WTC11 (cell line): ENCODE data around the gene HDAC7. TPM values are rescaled to one million over a fixed set of nuclear protein-coding genes. Genes with fewer than 3 reads are reported as not detected.

Experiments used
- ATAC-seq: fragments of 200-7000 bp; cut with Tn5 transposase; 2 replicates; pipeline ENCODE4 v1.10.0; 2021; ENCODE audit warnings: mild to moderate bottlenecking, moderate library complexity
- CTCF ChIA-PET: fragments of 300-600 bp; sonication (Branson Sonifier 250); formaldehyde crosslinking; loops from one replicate; lab custom pipeline; 2021; ENCODE audit warnings: antibody characterized with exemption; lab: Charles Lee
- POLR2A ChIA-PET: fragments of 350-600 bp; sonication (Branson Sonifier 250); formaldehyde crosslinking; loops from one replicate; lab custom pipeline; 2021; ENCODE audit warnings: antibody characterized with exemption; lab: Charles Lee
- DNase-seq: peaks from one replicate; pipeline ENCODE4 v3.0.0; 2021; ENCODE audit warnings: low spot score
- H3K27ac Mint-ChIP-seq: 2 replicates; pipeline ENCODE4 v1.8.0; 2021; ENCODE audit warnings: mixed read lengths
- H3K27me3 Mint-ChIP-seq: 2 replicates; pipeline ENCODE4 v1.8.0; 2021; ENCODE audit warnings: low read depth, mild to moderate bottlenecking, moderate library complexity, mixed read lengths
- H3K36me3 Mint-ChIP-seq: 2 replicates; pipeline ENCODE4 v1.8.0; 2021; ENCODE audit warnings: mixed read lengths
- H3K4me1 Mint-ChIP-seq: 2 replicates; pipeline ENCODE4 v1.8.0; 2022; ENCODE audit warnings: mixed read lengths
- H3K4me3 Mint-ChIP-seq: 2 replicates; pipeline ENCODE4 v1.8.0; 2021; ENCODE audit warnings: mild to moderate bottlenecking, moderate library complexity, mixed read lengths
- H3K9me3 Mint-ChIP-seq: 2 replicates; pipeline ENCODE4 v1.8.0; 2021; ENCODE audit warnings: mixed read lengths
- AFF4 ChIP-seq: sonication (generic); formaldehyde crosslinking; IDR thresholded peaks from 2 replicates; pipeline ENCODE4 v1.8.1; 2023; ENCODE audit warnings: mild to moderate bottlenecking, missing genetic modification reagents, borderline replicate concordance
- ATF1 ChIP-seq: sonication (generic); formaldehyde crosslinking; IDR thresholded peaks from 2 replicates; pipeline ENCODE4 v1.8.1; 2023; ENCODE audit warnings: mild to moderate bottlenecking, moderate library complexity, missing genetic modification reagents
- CREM ChIP-seq: sonication (generic); formaldehyde crosslinking; IDR thresholded peaks from 2 replicates; pipeline ENCODE4 v1.8.1; 2022; ENCODE audit warnings: mild to moderate bottlenecking, missing genetic modification reagents, moderate library complexity
- EMX1 ChIP-seq: fragments of 250-450 bp; sonication (Bioruptor Pico); IDR thresholded peaks from 2 replicates; pipeline ENCODE4 v1.8.0; 2021; ENCODE audit warnings: mild to moderate bottlenecking
- ERG ChIP-seq: fragments of 250-450 bp; sonication (Bioruptor Pico); IDR thresholded peaks from 2 replicates; pipeline ENCODE4 v1.8.0; 2021; ENCODE audit warnings: mild to moderate bottlenecking
- FOXK1 ChIP-seq: sonication (generic); formaldehyde crosslinking; IDR thresholded peaks from 2 replicates; pipeline ENCODE4 v1.8.0; 2022; ENCODE audit warnings: mild to moderate bottlenecking, moderate library complexity, missing genetic modification reagents
- MAX ChIP-seq: sonication (generic); formaldehyde crosslinking; IDR thresholded peaks from 2 replicates; pipeline ENCODE4 v1.8.0; 2022; ENCODE audit warnings: mild to moderate bottlenecking, missing genetic modification reagents
- NR3C1 ChIP-seq: sonication (generic); formaldehyde crosslinking; conservative IDR thresholded peaks from 2 replicates; pipeline ENCODE4 v1.8.1; 2023; ENCODE audit warnings: low read depth, mild to moderate bottlenecking, missing genetic modification reagents
- OVOL2 ChIP-seq: fragments of 250-450 bp; sonication (Bioruptor Pico); IDR thresholded peaks from 2 replicates; pipeline ENCODE4 v1.9.0; 2021; ENCODE audit warnings: mild to moderate bottlenecking, borderline replicate concordance
- SMAD3 ChIP-seq: sonication (generic); formaldehyde crosslinking; IDR thresholded peaks from 2 replicates; pipeline ENCODE4 v1.8.0; 2022; ENCODE audit warnings: missing genetic modification reagents, mild to moderate bottlenecking, borderline replicate concordance
- STAT6 ChIP-seq: sonication (generic); formaldehyde crosslinking; conservative IDR thresholded peaks from 2 replicates; pipeline ENCODE4 v1.8.1; 2023; ENCODE audit warnings: mild to moderate bottlenecking, low read depth, missing genetic modification reagents, moderate library complexity
- TCF7 ChIP-seq: sonication (generic); formaldehyde crosslinking; IDR thresholded peaks from 2 replicates; pipeline ENCODE4 v1.8.0; 2022; ENCODE audit warnings: mild to moderate bottlenecking, low read depth, missing genetic modification reagents, moderate library complexity
- TP53 ChIP-seq: sonication (generic); formaldehyde crosslinking; IDR thresholded peaks from 2 replicates; pipeline ENCODE4 v1.8.1; 2023; ENCODE audit warnings: mild to moderate bottlenecking, missing genetic modification reagents
- ZNF232 ChIP-seq: sonication (generic); formaldehyde crosslinking; IDR thresholded peaks from 2 replicates; pipeline ENCODE4 v1.8.0; 2022; ENCODE audit warnings: mild to moderate bottlenecking, missing genetic modification reagents
- ZNF263 ChIP-seq: sonication (generic); formaldehyde crosslinking; IDR thresholded peaks from 2 replicates; pipeline ENCODE4 v1.8.1; 2022; ENCODE audit warnings: low read depth, mild to moderate bottlenecking, moderate library complexity, missing genetic modification reagents
- total RNA-seq: library from RNA; stranded (reverse); gene quantifications from 3 replicates; pipeline ENCODE4 v1.2.3, GENCODE V29; 2021

Gene HDAC7
- total RNA-seq, 1 experiment from 2014 or later: 111 TPM

- no peaks in the 10 kb centered on the region for H3K36me3 Mint-ChIP-seq
- H3K4me3 Mint-ChIP-seq: no peak overlapping the region
- no peak for TF ChIP-seq ZNF263 (CRISPR knock-in tag)
- TF ChIP-seq TCF7 (CRISPR knock-in tag): no peak
- no peak for TF ChIP-seq MAX (CRISPR knock-in tag)
- TF ChIP-seq ATF1 (CRISPR knock-in tag): no peak
- no peak for TF ChIP-seq ERG (CRISPR knock-in tag)
- TF ChIP-seq EMX1 (CRISPR knock-in tag): no peak
- TF ChIP-seq AFF4 (CRISPR knock-in tag): no peak
- no peak for TF ChIP-seq OVOL2
- TF ChIP-seq STAT6 (CRISPR knock-in tag): no peak
- TF ChIP-seq NR3C1: no peak
- TF ChIP-seq FOXK1 (CRISPR knock-in tag): no peak
- no peak for TF ChIP-seq ZNF232 (CRISPR knock-in tag)
- TF ChIP-seq CREM (CRISPR knock-in tag): no peak
- peaks cover 27% of the 10 kb centered on the region for H3K4me1 Mint-ChIP-seq
- ChIA-PET CTCF (interaction anchor here (0.7 to 12.4 kb wide), 12 partner anchors 10 to 117 kb away, joined by 3 to 408 read pairs (median 4); no protein-coding TSS in a partner anchor), POLR2A (no interaction called here)
- no peak overlapping the region; the same call in 1 of the 2 replicates for H3K27ac Mint-ChIP-seq
- peaks cover 4% of the 10 kb centered on the region; the same call in 1 of the 2 replicates for H3K27me3 Mint-ChIP-seq
- H3K9me3 Mint-ChIP-seq: no peaks in the 10 kb centered on the region
- no peak for ATAC-seq
- DNase-seq: no peak
These were observed 12.7 kb upstream of the HDAC7 start for GRCh38 chr12:47832263-47832933.

GRCh38 chr12:47829584-47829983, 9.9 kb upstream of the HDAC7 start:
- ChIA-PET POLR2A (interaction anchor here (1.1 to 2.3 kb wide), 4 partner anchors 9 to 16 kb away, joined by 4 to 14 read pairs (median 4); partner anchors contain the start of gene HDAC7), CTCF (interaction anchor here (0.8 to 7.2 kb wide), 10 partner anchors 8 to 120 kb away, joined by 3 to 111 read pairs (median 13); no protein-coding TSS in a partner anchor)

More at GRCh38 chr12:47829584-47829983, 9.9 kb upstream of the HDAC7 start:
- Mint-ChIP-seq H3K27ac (no peak overlapping the region), H3K36me3 (no peaks in the 10 kb centered on the region), H3K27me3 (peaks cover 4% of the 10 kb centered on the region; the same call in 1 of the 2 replicates), H3K4me1 (peaks cover 32% of the 10 kb centered on the region), H3K4me3 (no peak overlapping the region), H3K9me3 (no peaks in the 10 kb centered on the region)
- no peak for TF ChIP-seq SMAD3
- no peak for TF ChIP-seq TP53 (CRISPR knock-in tag)
- ATAC-seq (no peak), DNase-seq (no peak)
